HCT116 (cell line): ENCODE data around the gene KRT12. TPM values are rescaled to one million over a fixed set of nuclear protein-coding genes. Genes with fewer than 3 reads are reported as not detected.

Experiments used
- ATAC-seq: fragments of 200-7000 bp; cut with Tn5 transposase; 2 replicates; pipeline ENCODE4 v1.9.1; 2020; ENCODE audit warnings: mild to moderate bottlenecking, moderate library complexity
- BruUV-seq: library from RNA; stranded (reverse); fragments of 400-500 nt; replicated peaks from 2 replicates; lab custom pipeline; 2021; lab: Mats Ljungman, UMichigan
- CTCF ChIA-PET: fragments of 300-600 bp; sonication (Branson Sonifier 250); formaldehyde crosslinking; loops from one replicate; lab custom pipeline; 2021; ENCODE audit warnings: antibody characterized with exemption; lab: Charles Lee
- POLR2A ChIA-PET: fragments of 300-600, 350-600 bp; sonication (Branson Sonifier 250); formaldehyde crosslinking; loops from one replicate; lab custom pipeline; 2021; ENCODE audit warnings: antibody characterized with exemption; lab: Charles Lee
- RAD21 ChIA-PET, 2 experiments: fragments of 300-600 bp; sonication (Branson Sonifier 250); formaldehyde crosslinking; loops; one replicate each; lab custom pipeline; 2023; ENCODE audit warnings: low total read pairs in 2 of 2; ENCODE audit not compliant: uncharacterized antibody in 2 of 2, unreplicated experiment in 2 of 2, low non-redundant PET in 1 of 2; lab: Charles Lee
- DNase-seq: peaks from one replicate; pipeline ENCODE4 v3.0.0-alpha.2; 2010; ENCODE audit warnings: low read depth, low spot score
- H2AFZ ChIP-seq: fragments of 200-600 bp; shearing (Covaris generic), sonication (generic); 2 replicates; pipeline ENCODE4 v1.6.1; 2017; ENCODE audit warnings: low read depth, mixed run types, mixed read lengths, antibody characterized with exemption, low read length; ENCODE audit not compliant: poor library complexity, severe bottlenecking
- H3K27ac ChIP-seq: 2 replicates; pipeline ENCODE4 v1.5.1; 2012; ENCODE audit warnings: low read depth, low read length
- H3K27me3 ChIP-seq: fragments of 200-600 bp; sonication (generic); 2 replicates; pipeline ENCODE4 v1.6.1; 2016; ENCODE audit warnings: mixed run types, low read length, mixed read lengths; ENCODE audit not compliant: insufficient read depth
- H3K36me3 ChIP-seq, 2 experiments: fragments of 200-500 bp in 1 of 2; fragments of 200-600 bp in 1 of 2; sonication (Bioruptor generic) in 1 of 2; sonication (generic) in 1 of 2; 2 replicates each; pipeline versions ENCODE4 v1.5.1 to v1.6.1; 2014 to 2016; ENCODE audit warnings: low read length in 2 of 2, inconsistent platforms in 1 of 2, mixed read lengths in 1 of 2, mixed run types in 1 of 2; ENCODE audit not compliant: insufficient read depth in 2 of 2, control insufficient read depth in 1 of 2
- H3K4me1 ChIP-seq, 2 experiments: fragments of 200-600 bp in 1 of 2; sonication (generic) in 1 of 2; 2 replicates each; pipeline versions ENCODE4 v1.5.1 to v1.6.1; 2012 to 2017; ENCODE audit warnings: low read length in 2 of 2, inconsistent platforms in 1 of 2, mild to moderate bottlenecking in 1 of 2, mixed read lengths in 1 of 2, mixed run types in 1 of 2, moderate library complexity in 1 of 2; ENCODE audit not compliant: insufficient read depth in 2 of 2, control insufficient read depth in 1 of 2
- H3K4me2 ChIP-seq: fragments of 200-600 bp; sonication (generic); 2 replicates; pipeline ENCODE4 v1.6.1; 2017; ENCODE audit warnings: mixed run types, low read length, mixed read lengths
- H3K4me3 ChIP-seq, 2 experiments: fragments of 200-600 bp in 1 of 2; sonication (generic) in 1 of 2; replicated peaks in 1 of 2; 2 replicates each; pipeline ENCODE4 v1.5.1; 2011 to 2016; ENCODE audit warnings: low read length in 2 of 2, control low read depth in 1 of 2, low read depth in 1 of 2, mild to moderate bottlenecking in 1 of 2, mixed read lengths in 1 of 2, mixed run types in 1 of 2
- H3K79me2 ChIP-seq: fragments of 200-600 bp; sonication (generic); 2 replicates; pipeline ENCODE4 v1.6.1; 2017; ENCODE audit warnings: mild to moderate bottlenecking, mixed run types, low read length, moderate library complexity, mixed read lengths; ENCODE audit not compliant: insufficient read depth
- H3K9ac ChIP-seq: fragments of 200-600 bp; sonication (generic); 2 replicates; pipeline ENCODE4 v1.6.1; 2016; ENCODE audit warnings: low read length, mixed read lengths
- H3K9me2 ChIP-seq: fragments of 200-600 bp; sonication (generic), shearing (Covaris generic); 2 replicates; pipeline ENCODE4 v1.6.1; 2017; ENCODE audit warnings: mixed run types, mild to moderate bottlenecking, moderate library complexity; ENCODE audit not compliant: insufficient read depth
- H3K9me3 ChIP-seq, 2 experiments: fragments of 200-500 bp in 1 of 2; fragments of 200-600 bp in 1 of 2; sonication (Bioruptor generic) in 1 of 2; sonication (generic) in 1 of 2; 2 replicates each; pipeline ENCODE4 v1.6.1; 2014 to 2017; ENCODE audit warnings: low read length in 2 of 2, mixed read lengths in 2 of 2, inconsistent platforms in 1 of 2, low read depth in 1 of 2, mild to moderate bottlenecking in 1 of 2, mixed run types in 1 of 2, moderate library complexity in 1 of 2; ENCODE audit not compliant: control insufficient read depth in 1 of 2, insufficient read depth in 1 of 2
- H4K20me1 ChIP-seq: fragments of 200-600 bp; sonication (generic), shearing (Covaris generic); 2 replicates; pipeline ENCODE4 v1.6.1; 2017; ENCODE audit warnings: mixed run types, mild to moderate bottlenecking, moderate library complexity; ENCODE audit not compliant: insufficient read depth
- CBX3 ChIP-seq: IDR thresholded peaks from 2 replicates; pipeline ENCODE4 v1.6.1; 2012; ENCODE audit warnings: low read depth
- CEBPB ChIP-seq: IDR thresholded peaks from 2 replicates; pipeline ENCODE4 v1.6.1; 2012; ENCODE audit warnings: low read depth
- EGR1 ChIP-seq: IDR thresholded peaks from 2 replicates; pipeline ENCODE4 v1.6.1; 2012; ENCODE audit warnings: low read depth
- EZH2 ChIP-seq: fragments of 200-600 bp; sonication (generic); IDR thresholded peaks from 2 replicates; pipeline ENCODE4 v1.6.1; 2017; ENCODE audit warnings: antibody characterized with exemption, mixed run types
- EZH2phosphoT487 ChIP-seq: fragments of 200-600 bp; IDR thresholded peaks from 2 replicates; pipeline ENCODE4 v1.6.1; 2018; ENCODE audit warnings: antibody characterized with exemption, borderline replicate concordance
- FOSL1 ChIP-seq: IDR thresholded peaks from 2 replicates; pipeline ENCODE4 v1.6.1; 2012; ENCODE audit warnings: low read depth
- JUND ChIP-seq: IDR thresholded peaks from 2 replicates; pipeline ENCODE4 v1.6.1; 2012
- POLR2AphosphoS5 ChIP-seq: IDR thresholded peaks from 2 replicates; pipeline ENCODE4 v1.6.1; 2011; ENCODE audit warnings: mild to moderate bottlenecking, low read depth, low read length, moderate library complexity
- RAD21 ChIP-seq: IDR thresholded peaks from 2 replicates; pipeline ENCODE4 v1.6.1; 2012; ENCODE audit warnings: low read depth, mild to moderate bottlenecking
- SRF ChIP-seq: IDR thresholded peaks from 2 replicates; pipeline ENCODE4 v1.6.1; 2012; ENCODE audit warnings: low read depth
- TCF7L2 ChIP-seq: IDR thresholded peaks from 2 replicates; pipeline ENCODE4 v1.7.0; 2011; ENCODE audit warnings: borderline replicate concordance, inconsistent platforms; ENCODE audit not compliant: insufficient read depth, insufficient read length; ENCODE audit errors: extremely low read depth
- ZFX ChIP-seq: fragments of 450-650 bp; IDR thresholded peaks from 2 replicates; pipeline ENCODE4 v1.6.1; 2017
- ZNF274 ChIP-seq: fragments of 200-500 bp; sonication (Bioruptor generic); IDR thresholded peaks from 2 replicates; pipeline ENCODE4 v1.6.1; 2014; ENCODE audit warnings: mild to moderate bottlenecking, low read depth, low read length, inconsistent platforms
- intact Hi-C: fragments of 100-400 bp; cut with micrococcal nuclease; formaldehyde crosslinking; loops from 2 replicates; pipeline ENCODE4 v1.10.0; 2022
- total RNA-seq: library from RNA; stranded (reverse); gene quantifications from one replicate; pipeline ENCODE4 v1.2.1, GENCODE V29; 2021; ENCODE audit not compliant: unreplicated experiment
- TF ChIP-seq, protein P1 (sequence below): IDR thresholded peaks from 2 replicates; pipeline ENCODE4 v1.6.1; 2011; ENCODE audit warnings: mild to moderate bottlenecking, low read length, moderate library complexity; ENCODE audit not compliant: insufficient replicate concordance; ENCODE audit errors: extremely low read depth
- TF ChIP-seq, protein P2 (sequence below): IDR thresholded peaks from 2 replicates; pipeline ENCODE4 v1.6.1; 2012
- TF ChIP-seq, protein P3 (sequence below): IDR thresholded peaks from 2 replicates; pipeline ENCODE4 v1.6.1; 2012
- TF ChIP-seq, protein P4 (sequence below): IDR thresholded peaks from 2 replicates; pipeline ENCODE4 v1.6.1; 2012; ENCODE audit warnings: low read depth
- TF ChIP-seq, protein P5 (sequence below), 3 experiments: fragments of 200-600 bp in 1 of 3; sonication (generic) in 1 of 3; IDR thresholded peaks in 2 of 3; conservative IDR thresholded peaks in 1 of 3; 2 replicates each; pipeline ENCODE4 v1.5.1; 2012 to 2017; ENCODE audit warnings: low read depth in 2 of 3, low read length in 2 of 3, antibody characterized with exemption in 1 of 3, borderline replicate concordance in 1 of 3, control low read depth in 1 of 3, mild to moderate bottlenecking in 1 of 3, mixed read lengths in 1 of 3, mixed run types in 1 of 3, moderate library complexity in 1 of 3; ENCODE audit not compliant: insufficient read depth in 1 of 3

Gene KRT12
- total RNA-seq, 1 experiment from 2014 or later, result not detected

DNA sequence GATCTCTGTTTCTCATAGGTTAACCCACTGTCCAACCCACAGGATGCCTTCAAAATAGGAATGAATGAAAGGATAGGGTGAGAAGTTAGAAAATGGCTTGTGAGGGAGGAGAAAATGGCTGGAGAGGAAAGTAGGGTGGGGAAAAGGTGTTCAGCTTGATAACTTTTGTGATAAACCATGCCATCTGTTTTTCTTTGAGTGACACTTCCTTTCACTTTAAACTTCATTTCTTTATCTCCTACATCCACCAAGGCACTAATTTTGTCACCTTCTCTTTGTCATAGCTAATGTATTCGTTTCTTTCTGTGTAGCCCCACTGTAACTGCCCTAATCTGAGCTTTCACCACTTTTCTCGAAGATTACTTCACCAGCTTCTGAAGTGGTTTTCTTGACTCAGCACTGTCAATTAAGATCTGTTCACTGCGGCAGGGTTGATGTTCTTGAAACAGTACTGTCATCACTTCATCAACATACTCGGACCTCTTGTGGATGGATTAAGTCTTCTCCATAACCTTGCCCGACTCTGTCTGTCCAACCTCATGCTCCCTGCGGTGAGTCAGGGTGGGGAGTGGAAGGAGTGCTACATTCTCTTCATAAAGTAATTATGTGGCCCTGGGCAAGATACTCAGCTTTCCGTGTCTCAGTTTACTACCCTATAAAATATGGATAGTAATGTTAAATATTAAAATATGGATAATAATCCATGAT, 39.1 kb downstream of the KRT12 start (continued):
- TF ChIP-seq, protein P1, sequence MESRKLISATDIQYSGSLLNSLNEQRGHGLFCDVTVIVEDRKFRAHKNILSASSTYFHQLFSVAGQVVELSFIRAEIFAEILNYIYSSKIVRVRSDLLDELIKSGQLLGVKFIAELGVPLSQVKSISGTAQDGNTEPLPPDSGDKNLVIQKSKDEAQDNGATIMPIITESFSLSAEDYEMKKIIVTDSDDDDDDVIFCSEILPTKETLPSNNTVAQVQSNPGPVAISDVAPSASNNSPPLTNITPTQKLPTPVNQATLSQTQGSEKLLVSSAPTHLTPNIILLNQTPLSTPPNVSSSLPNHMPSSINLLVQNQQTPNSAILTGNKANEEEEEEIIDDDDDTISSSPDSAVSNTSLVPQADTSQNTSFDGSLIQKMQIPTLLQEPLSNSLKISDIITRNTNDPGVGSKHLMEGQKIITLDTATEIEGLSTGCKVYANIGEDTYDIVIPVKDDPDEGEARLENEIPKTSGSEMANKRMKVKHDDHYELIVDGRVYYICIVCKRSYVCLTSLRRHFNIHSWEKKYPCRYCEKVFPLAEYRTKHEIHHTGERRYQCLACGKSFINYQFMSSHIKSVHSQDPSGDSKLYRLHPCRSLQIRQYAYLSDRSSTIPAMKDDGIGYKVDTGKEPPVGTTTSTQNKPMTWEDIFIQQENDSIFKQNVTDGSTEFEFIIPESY, result no peak

DNA sequence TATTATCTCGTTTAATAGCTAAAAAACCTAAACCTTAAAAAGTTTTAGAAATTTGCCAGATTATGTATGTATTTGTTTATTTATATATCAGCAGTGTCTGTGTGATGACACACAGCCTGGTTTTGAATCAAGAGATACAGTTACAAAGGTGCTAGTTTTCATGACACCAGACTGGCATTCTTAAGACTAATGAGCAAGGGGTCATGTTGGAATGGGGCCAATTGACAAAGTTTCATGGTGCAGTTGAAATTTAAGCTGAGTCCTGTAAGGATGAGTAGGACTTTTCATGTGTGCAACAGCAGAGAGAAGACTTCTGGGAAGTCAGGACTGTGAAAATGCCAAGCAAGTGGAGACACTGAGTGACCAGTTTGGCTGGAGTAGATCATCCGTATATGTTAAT, 41.4 kb downstream of the KRT12 start:
- ChIA-PET CTCF (no interaction called here), POLR2A (no interaction called here), RAD21 (no interaction called here)
- no peak overlapping the region for H3K27ac ChIP-seq
- no peaks in the 10 kb centered on the region for H3K9me3 ChIP-seq
- H3K36me3 ChIP-seq, result peaks cover 2 to 4% of the 10 kb centered on the region in 2 experiments; a peak in 2 of 4 replicates
- no TSS peak for BruUV-seq
- H3K9ac ChIP-seq, result no peak overlapping the region
- H3K4me2 ChIP-seq, result no peak overlapping the region
- no peaks in the 10 kb centered on the region for H3K27me3 ChIP-seq
- H3K79me2 ChIP-seq, result peaks cover 86% of the 10 kb centered on the region
- H3K4me1 ChIP-seq, result peaks cover 3 to 34% of the 10 kb centered on the region in 2 experiments; a peak in 3 of 4 replicates
- intact Hi-C loops, result no loop called here
- H3K4me3 ChIP-seq, result no peak overlapping the region
- no peaks in the 10 kb centered on the region for H4K20me1 ChIP-seq
- H2AFZ ChIP-seq, result no peak overlapping the region
- DNase-seq, result no peak
- no peaks in the 10 kb centered on the region for H3K9me2 ChIP-seq
- ATAC-seq, result no peak
- no peak for TF ChIP-seq JUND
- TF ChIP-seq EZH2, result no peak
- TF ChIP-seq FOSL1, result no peak
- TF ChIP-seq, protein P2, sequence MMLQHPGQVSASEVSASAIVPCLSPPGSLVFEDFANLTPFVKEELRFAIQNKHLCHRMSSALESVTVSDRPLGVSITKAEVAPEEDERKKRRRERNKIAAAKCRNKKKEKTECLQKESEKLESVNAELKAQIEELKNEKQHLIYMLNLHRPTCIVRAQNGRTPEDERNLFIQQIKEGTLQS, result no peak
- TF ChIP-seq, protein P3, sequence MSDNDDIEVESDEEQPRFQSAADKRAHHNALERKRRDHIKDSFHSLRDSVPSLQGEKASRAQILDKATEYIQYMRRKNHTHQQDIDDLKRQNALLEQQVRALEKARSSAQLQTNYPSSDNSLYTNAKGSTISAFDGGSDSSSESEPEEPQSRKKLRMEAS, result no peak
- no peak for TF ChIP-seq RAD21
- TF ChIP-seq CEBPB, result no peak
- no peak for TF ChIP-seq TCF7L2
- no peak for TF ChIP-seq EGR1
- no peak for TF ChIP-seq EZH2phosphoT487
- no peak for TF ChIP-seq SRF
- no peak for TF ChIP-seq ZNF274
- no peak for TF ChIP-seq POLR2AphosphoS5
- no peak for TF ChIP-seq CBX3
- TF ChIP-seq ZFX, result no peak
- TF ChIP-seq, protein P4, sequence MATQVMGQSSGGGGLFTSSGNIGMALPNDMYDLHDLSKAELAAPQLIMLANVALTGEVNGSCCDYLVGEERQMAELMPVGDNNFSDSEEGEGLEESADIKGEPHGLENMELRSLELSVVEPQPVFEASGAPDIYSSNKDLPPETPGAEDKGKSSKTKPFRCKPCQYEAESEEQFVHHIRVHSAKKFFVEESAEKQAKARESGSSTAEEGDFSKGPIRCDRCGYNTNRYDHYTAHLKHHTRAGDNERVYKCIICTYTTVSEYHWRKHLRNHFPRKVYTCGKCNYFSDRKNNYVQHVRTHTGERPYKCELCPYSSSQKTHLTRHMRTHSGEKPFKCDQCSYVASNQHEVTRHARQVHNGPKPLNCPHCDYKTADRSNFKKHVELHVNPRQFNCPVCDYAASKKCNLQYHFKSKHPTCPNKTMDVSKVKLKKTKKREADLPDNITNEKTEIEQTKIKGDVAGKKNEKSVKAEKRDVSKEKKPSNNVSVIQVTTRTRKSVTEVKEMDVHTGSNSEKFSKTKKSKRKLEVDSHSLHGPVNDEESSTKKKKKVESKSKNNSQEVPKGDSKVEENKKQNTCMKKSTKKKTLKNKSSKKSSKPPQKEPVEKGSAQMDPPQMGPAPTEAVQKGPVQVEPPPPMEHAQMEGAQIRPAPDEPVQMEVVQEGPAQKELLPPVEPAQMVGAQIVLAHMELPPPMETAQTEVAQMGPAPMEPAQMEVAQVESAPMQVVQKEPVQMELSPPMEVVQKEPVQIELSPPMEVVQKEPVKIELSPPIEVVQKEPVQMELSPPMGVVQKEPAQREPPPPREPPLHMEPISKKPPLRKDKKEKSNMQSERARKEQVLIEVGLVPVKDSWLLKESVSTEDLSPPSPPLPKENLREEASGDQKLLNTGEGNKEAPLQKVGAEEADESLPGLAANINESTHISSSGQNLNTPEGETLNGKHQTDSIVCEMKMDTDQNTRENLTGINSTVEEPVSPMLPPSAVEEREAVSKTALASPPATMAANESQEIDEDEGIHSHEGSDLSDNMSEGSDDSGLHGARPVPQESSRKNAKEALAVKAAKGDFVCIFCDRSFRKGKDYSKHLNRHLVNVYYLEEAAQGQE, result no peak
- TF ChIP-seq, protein P5, sequence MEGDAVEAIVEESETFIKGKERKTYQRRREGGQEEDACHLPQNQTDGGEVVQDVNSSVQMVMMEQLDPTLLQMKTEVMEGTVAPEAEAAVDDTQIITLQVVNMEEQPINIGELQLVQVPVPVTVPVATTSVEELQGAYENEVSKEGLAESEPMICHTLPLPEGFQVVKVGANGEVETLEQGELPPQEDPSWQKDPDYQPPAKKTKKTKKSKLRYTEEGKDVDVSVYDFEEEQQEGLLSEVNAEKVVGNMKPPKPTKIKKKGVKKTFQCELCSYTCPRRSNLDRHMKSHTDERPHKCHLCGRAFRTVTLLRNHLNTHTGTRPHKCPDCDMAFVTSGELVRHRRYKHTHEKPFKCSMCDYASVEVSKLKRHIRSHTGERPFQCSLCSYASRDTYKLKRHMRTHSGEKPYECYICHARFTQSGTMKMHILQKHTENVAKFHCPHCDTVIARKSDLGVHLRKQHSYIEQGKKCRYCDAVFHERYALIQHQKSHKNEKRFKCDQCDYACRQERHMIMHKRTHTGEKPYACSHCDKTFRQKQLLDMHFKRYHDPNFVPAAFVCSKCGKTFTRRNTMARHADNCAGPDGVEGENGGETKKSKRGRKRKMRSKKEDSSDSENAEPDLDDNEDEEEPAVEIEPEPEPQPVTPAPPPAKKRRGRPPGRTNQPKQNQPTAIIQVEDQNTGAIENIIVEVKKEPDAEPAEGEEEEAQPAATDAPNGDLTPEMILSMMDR (IDR thresholded peaks at IDR 0.05 in 2 of 3, conservative IDR thresholded peaks at IDR 0.05 in 1 of 3; ENCODE audit: borderline replicate concordance in 1 of 3, insufficient read depth in 1 of 3, low read depth in 2 of 3, low read length in 2 of 3), result no peak
